ENCODE results near the gene RETREG3. TPM values are rescaled to one million over a fixed set of nuclear protein-coding genes. Genes with fewer than 3 reads are reported as not detected.

The RETREG3 gene
- total and polyA plus RNA-seq, 2 of the 13 experiments (the other 11 are each of a cell fraction or from before 2014, with no cell fraction given), result 47.0 to 55.8 TPM

GRCh38 chr17:42530952-42531454 lies 78.2 kb downstream of the RETREG3 start (continued):
- TF ChIP-seq PRMT3 (CRISPR knock-in tag; IDR thresholded peaks at IDR 0.05; ENCODE audit: borderline replicate concordance, low read depth) (no peak; the same call in 1 of the 2 replicates), ZNF564 (CRISPR knock-in tag; IDR thresholded peaks at IDR 0.05) (0 out of 2 replicates have a peak, but pooled peaks have one; percentile 66), ZNF207 (IDR thresholded peaks at IDR 0.05; ENCODE audit: borderline replicate concordance) (no peak), ETV6 (CRISPR knock-in tag; conservative IDR thresholded peaks at IDR 0.05) (no peak; the same call in 1 of the 2 replicates), KDM3A (CRISPR knock-in tag; IDR thresholded peaks at IDR 0.05; ENCODE audit: low read depth) (peak; percentile 91; the same call in 1 of the 2 replicates), ZNF296 (CRISPR knock-in tag; conservative IDR thresholded peaks at IDR 0.05) (no peak), REPIN1 (CRISPR knock-in tag; IDR thresholded peaks at IDR 0.05; ENCODE audit: borderline replicate concordance, low read depth) (no peak; the same call in 1 of the 2 replicates), MYPOP (CRISPR knock-in tag; IDR thresholded peaks at IDR 0.05) (peak; percentile 65; the same call in 1 of the 2 replicates), ZNF547 (CRISPR knock-in tag; IDR thresholded peaks at IDR 0.05) (peak; percentile 72; the same call in 1 of the 2 replicates), IRF2 (CRISPR knock-in tag; IDR thresholded peaks at IDR 0.05) (peak; percentile 83)
- TF ChIP-seq, protein P1, sequence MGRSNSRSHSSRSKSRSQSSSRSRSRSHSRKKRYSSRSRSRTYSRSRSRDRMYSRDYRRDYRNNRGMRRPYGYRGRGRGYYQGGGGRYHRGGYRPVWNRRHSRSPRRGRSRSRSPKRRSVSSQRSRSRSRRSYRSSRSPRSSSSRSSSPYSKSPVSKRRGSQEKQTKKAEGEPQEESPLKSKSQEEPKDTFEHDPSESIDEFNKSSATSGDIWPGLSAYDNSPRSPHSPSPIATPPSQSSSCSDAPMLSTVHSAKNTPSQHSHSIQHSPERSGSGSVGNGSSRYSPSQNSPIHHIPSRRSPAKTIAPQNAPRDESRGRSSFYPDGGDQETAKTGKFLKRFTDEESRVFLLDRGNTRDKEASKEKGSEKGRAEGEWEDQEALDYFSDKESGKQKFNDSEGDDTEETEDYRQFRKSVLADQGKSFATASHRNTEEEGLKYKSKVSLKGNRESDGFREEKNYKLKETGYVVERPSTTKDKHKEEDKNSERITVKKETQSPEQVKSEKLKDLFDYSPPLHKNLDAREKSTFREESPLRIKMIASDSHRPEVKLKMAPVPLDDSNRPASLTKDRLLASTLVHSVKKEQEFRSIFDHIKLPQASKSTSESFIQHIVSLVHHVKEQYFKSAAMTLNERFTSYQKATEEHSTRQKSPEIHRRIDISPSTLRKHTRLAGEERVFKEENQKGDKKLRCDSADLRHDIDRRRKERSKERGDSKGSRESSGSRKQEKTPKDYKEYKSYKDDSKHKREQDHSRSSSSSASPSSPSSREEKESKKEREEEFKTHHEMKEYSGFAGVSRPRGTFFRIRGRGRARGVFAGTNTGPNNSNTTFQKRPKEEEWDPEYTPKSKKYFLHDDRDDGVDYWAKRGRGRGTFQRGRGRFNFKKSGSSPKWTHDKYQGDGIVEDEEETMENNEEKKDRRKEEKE (IDR thresholded peaks at IDR 0.05), result no peak
- TF ChIP-seq, protein P2, sequence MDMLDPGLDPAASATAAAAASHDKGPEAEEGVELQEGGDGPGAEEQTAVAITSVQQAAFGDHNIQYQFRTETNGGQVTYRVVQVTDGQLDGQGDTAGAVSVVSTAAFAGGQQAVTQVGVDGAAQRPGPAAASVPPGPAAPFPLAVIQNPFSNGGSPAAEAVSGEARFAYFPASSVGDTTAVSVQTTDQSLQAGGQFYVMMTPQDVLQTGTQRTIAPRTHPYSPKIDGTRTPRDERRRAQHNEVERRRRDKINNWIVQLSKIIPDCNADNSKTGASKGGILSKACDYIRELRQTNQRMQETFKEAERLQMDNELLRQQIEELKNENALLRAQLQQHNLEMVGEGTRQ (IDR thresholded peaks at IDR 0.05; ENCODE audit: low read depth, low read length), result no peak
- TF ChIP-seq, protein P2 (CRISPR knock-in tag; IDR thresholded peaks at IDR 0.05; ENCODE audit: borderline replicate concordance), result no peak
- TF ChIP-seq, protein P3, sequence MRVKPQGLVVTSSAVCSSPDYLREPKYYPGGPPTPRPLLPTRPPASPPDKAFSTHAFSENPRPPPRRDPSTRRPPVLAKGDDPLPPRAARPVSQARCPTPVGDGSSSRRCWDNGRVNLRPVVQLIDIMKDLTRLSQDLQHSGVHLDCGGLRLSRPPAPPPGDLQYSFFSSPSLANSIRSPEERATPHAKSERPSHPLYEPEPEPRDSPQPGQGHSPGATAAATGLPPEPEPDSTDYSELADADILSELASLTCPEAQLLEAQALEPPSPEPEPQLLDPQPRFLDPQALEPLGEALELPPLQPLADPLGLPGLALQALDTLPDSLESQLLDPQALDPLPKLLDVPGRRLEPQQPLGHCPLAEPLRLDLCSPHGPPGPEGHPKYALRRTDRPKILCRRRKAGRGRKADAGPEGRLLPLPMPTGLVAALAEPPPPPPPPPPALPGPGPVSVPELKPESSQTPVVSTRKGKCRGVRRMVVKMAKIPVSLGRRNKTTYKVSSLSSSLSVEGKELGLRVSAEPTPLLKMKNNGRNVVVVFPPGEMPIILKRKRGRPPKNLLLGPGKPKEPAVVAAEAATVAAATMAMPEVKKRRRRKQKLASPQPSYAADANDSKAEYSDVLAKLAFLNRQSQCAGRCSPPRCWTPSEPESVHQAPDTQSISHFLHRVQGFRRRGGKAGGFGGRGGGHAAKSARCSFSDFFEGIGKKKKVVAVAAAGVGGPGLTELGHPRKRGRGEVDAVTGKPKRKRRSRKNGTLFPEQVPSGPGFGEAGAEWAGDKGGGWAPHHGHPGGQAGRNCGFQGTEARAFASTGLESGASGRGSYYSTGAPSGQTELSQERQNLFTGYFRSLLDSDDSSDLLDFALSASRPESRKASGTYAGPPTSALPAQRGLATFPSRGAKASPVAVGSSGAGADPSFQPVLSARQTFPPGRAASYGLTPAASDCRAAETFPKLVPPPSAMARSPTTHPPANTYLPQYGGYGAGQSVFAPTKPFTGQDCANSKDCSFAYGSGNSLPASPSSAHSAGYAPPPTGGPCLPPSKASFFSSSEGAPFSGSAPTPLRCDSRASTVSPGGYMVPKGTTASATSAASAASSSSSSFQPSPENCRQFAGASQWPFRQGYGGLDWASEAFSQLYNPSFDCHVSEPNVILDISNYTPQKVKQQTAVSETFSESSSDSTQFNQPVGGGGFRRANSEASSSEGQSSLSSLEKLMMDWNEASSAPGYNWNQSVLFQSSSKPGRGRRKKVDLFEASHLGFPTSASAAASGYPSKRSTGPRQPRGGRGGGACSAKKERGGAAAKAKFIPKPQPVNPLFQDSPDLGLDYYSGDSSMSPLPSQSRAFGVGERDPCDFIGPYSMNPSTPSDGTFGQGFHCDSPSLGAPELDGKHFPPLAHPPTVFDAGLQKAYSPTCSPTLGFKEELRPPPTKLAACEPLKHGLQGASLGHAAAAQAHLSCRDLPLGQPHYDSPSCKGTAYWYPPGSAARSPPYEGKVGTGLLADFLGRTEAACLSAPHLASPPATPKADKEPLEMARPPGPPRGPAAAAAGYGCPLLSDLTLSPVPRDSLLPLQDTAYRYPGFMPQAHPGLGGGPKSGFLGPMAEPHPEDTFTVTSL (CRISPR knock-in tag; IDR thresholded peaks at IDR 0.05; ENCODE audit: borderline replicate concordance), result peak; percentile 74; the same call in 1 of the 2 replicates
- TF ChIP-seq, protein P4, sequence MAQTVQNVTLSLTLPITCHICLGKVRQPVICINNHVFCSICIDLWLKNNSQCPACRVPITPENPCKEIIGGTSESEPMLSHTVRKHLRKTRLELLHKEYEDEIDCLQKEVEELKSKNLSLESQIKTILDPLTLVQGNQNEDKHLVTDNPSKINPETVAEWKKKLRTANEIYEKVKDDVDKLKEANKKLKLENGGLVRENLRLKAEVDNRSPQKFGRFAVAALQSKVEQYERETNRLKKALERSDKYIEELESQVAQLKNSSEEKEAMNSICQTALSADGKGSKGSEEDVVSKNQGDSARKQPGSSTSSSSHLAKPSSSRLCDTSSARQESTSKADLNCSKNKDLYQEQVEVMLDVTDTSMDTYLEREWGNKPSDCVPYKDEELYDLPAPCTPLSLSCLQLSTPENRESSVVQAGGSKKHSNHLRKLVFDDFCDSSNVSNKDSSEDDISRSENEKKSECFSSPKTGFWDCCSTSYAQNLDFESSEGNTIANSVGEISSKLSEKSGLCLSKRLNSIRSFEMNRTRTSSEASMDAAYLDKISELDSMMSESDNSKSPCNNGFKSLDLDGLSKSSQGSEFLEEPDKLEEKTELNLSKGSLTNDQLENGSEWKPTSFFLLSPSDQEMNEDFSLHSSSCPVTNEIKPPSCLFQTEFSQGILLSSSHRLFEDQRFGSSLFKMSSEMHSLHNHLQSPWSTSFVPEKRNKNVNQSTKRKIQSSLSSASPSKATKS (CRISPR knock-in tag; IDR thresholded peaks at IDR 0.05), result peak; percentile 73; the same call in 1 of the 2 replicates

Measured in HepG2 (cell line).